Endothelial cell of umbilical vein (primary cell): Measurements from ENCODE around the gene CDX1. TPM values are rescaled to one million over a fixed set of nuclear protein-coding genes. Genes with fewer than 3 reads are reported as not detected.

Source experiments
- BruUV-seq: library from RNA; stranded (reverse); fragments of 400-500 nt; replicated peaks from 2 replicates; lab custom pipeline; 2021; lab: Mats Ljungman, UMichigan
- CTCF ChIA-PET: fragments of 300-600, 350-600 bp; sonication (Branson Sonifier 250); formaldehyde crosslinking; loops from one replicate; lab custom pipeline; 2021; ENCODE audit warnings: antibody characterized with exemption, inconsistent platforms; lab: Charles Lee
- POLR2A ChIA-PET: fragments of 300-600, 350-600 bp; sonication (Branson Sonifier 250); formaldehyde crosslinking; loops from one replicate; lab custom pipeline; 2021; ENCODE audit warnings: antibody characterized with exemption, inconsistent platforms; lab: Charles Lee
- DNase-seq: peaks from one replicate; pipeline ENCODE4 v3.0.0-alpha.2; 2011; ENCODE audit warnings: low read depth, low spot score
- FAIRE-seq: peaks from 2 replicates; lab custom pipeline; 2011; peaks lifted over from hg19 to GRCh38; lab: Jason Lieb, UNC
- H2AFZ ChIP-seq: 2 replicates; pipeline ENCODE4 v1.6.0; 2012; ENCODE audit warnings: low read depth, low read length, control low read depth, inconsistent platforms
- H3K27ac ChIP-seq: 2 replicates; pipeline ENCODE4 v1.5.1; 2011; ENCODE audit warnings: low read depth, mild to moderate bottlenecking, control low read depth, low read length, moderate library complexity; ENCODE audit not compliant: insufficient read depth
- H3K27me3 ChIP-seq, 2 experiments: 2 replicates each; pipeline versions ENCODE4 v1.6.0 to v1.6.1; 2011; ENCODE audit warnings: low read length in 2 of 2, mixed read lengths in 1 of 2; ENCODE audit not compliant: control insufficient read depth in 2 of 2, insufficient read depth in 2 of 2
- H3K36me3 ChIP-seq, 2 experiments: 2 replicates in 1 of 2; 3 replicates in 1 of 2; pipeline ENCODE4 v1.5.1; 2011; ENCODE audit warnings: low read length in 2 of 2, mild to moderate bottlenecking in 1 of 2, moderate library complexity in 1 of 2; ENCODE audit not compliant: control insufficient read depth in 2 of 2, insufficient read depth in 2 of 2; ENCODE audit errors: extremely low read depth in 1 of 2
- H3K4me1 ChIP-seq: 3 replicates; pipeline ENCODE4 v1.5.1; 2011; ENCODE audit warnings: mild to moderate bottlenecking, low read length; ENCODE audit not compliant: control insufficient read depth, insufficient read depth; ENCODE audit errors: extremely low read depth
- H3K4me2 ChIP-seq: 2 replicates; pipeline ENCODE4 v1.6.1; 2011; ENCODE audit warnings: low read length, control low read depth, mixed read lengths; ENCODE audit not compliant: insufficient read depth
- H3K4me3 ChIP-seq, 3 experiments: fragments of 200-600 bp in 1 of 3; sonication (generic), shearing (Covaris generic) in 1 of 3; replicated peaks in 1 of 3; 2 replicates each; pipeline ENCODE4 v1.5.1; 2011 to 2016; ENCODE audit warnings: control low read depth in 3 of 3, low read length in 3 of 3, mild to moderate bottlenecking in 2 of 3, inconsistent platforms in 1 of 3, low read depth in 1 of 3, moderate library complexity in 1 of 3; ENCODE audit not compliant: insufficient read depth in 1 of 3
- H3K79me2 ChIP-seq: 2 replicates; pipeline ENCODE4 v1.6.0; 2012; ENCODE audit warnings: low read length, inconsistent platforms; ENCODE audit not compliant: control insufficient read depth, insufficient read depth
- H3K9ac ChIP-seq: replicated peaks from 2 replicates; pipeline ENCODE3; 2011; ENCODE audit warnings: low read length, control low read depth; ENCODE audit not compliant: insufficient read depth; ENCODE audit errors: extremely low read depth
- H3K9me1 ChIP-seq: replicated peaks from 3 replicates; pipeline ENCODE4 v1.6.0; 2011; ENCODE audit warnings: mild to moderate bottlenecking, low read length; ENCODE audit not compliant: control insufficient read depth, insufficient read depth; ENCODE audit errors: extremely low read depth
- H3K9me3 ChIP-seq: replicated peaks from 2 replicates; pipeline ENCODE4 v1.5.1; 2012; ENCODE audit warnings: low read length, inconsistent platforms; ENCODE audit not compliant: control insufficient read depth, insufficient read depth
- H4K20me1 ChIP-seq: replicated peaks from 2 replicates; pipeline ENCODE3; 2011; ENCODE audit warnings: mild to moderate bottlenecking, low read length; ENCODE audit not compliant: control insufficient read depth, insufficient read depth; ENCODE audit errors: extremely low read depth
- CTCF ChIP-seq, 2 donors: IDR thresholded peaks; 1 replicate in 1 of 2; 2 replicates in 1 of 2; pipeline ENCODE4 v1.5.1; 2011; ENCODE audit warnings: low read length in 2 of 2, mild to moderate bottlenecking in 2 of 2, moderate library complexity in 2 of 2, control low read depth in 1 of 2, inconsistent platforms in 1 of 2, low read depth in 1 of 2; ENCODE audit not compliant: insufficient read depth in 1 of 2; ENCODE audit errors: extremely low read depth in 1 of 2
- EZH2 ChIP-seq: IDR thresholded peaks from 2 replicates; pipeline ENCODE4 v1.6.1; 2012; ENCODE audit warnings: borderline replicate concordance, low read depth, mild to moderate bottlenecking, moderate library complexity, low read length, inconsistent platforms; ENCODE audit not compliant: severe bottlenecking
- FOS ChIP-seq: IDR thresholded peaks from 2 replicates; pipeline ENCODE4 v1.6.1; 2011; ENCODE audit warnings: mild to moderate bottlenecking, low read length, moderate library complexity, borderline replicate concordance; ENCODE audit not compliant: insufficient read depth
- GATA2 ChIP-seq: IDR thresholded peaks from 2 replicates; pipeline ENCODE4 v1.7.0; 2011; ENCODE audit warnings: low read depth, mild to moderate bottlenecking, moderate library complexity, mixed read lengths, low read length; ENCODE audit not compliant: insufficient read length, insufficient read depth
- JUN ChIP-seq: IDR thresholded peaks from 2 replicates; pipeline ENCODE4 v1.6.1; 2011; ENCODE audit warnings: borderline replicate concordance, low read depth; ENCODE audit not compliant: insufficient read length, insufficient read depth
- MAX ChIP-seq: IDR thresholded peaks from 2 replicates; pipeline ENCODE4 v1.6.1; 2011; ENCODE audit not compliant: insufficient read depth, insufficient read length
- MYC ChIP-seq: IDR thresholded peaks from one replicate; pipeline ENCODE4 v1.6.1; 2011; ENCODE audit warnings: mild to moderate bottlenecking, low read depth, low read length
- POLR2A ChIP-seq: IDR thresholded peaks from 2 replicates; pipeline ENCODE4 v1.6.1; 2012; ENCODE audit warnings: low read depth, mild to moderate bottlenecking, control low read depth, low read length
- POLR2AphosphoS5 ChIP-seq: IDR thresholded peaks from 2 replicates; pipeline ENCODE4 v1.6.1; 2012; ENCODE audit warnings: low read depth, mild to moderate bottlenecking, control low read depth, low read length, moderate library complexity; ENCODE audit not compliant: insufficient read depth
- dilution Hi-C: fragments of 300-500 bp; cut with MboI; formaldehyde crosslinking; loops from one replicate; pipeline ENCODE4 v1.15.0; 2019; ENCODE audit warnings: low sequenced_read_pairs; ENCODE audit not compliant: extremely low pct_ligation_motif_present
- intact Hi-C: fragments of 100-400 bp; cut with micrococcal nuclease; formaldehyde crosslinking; loops from one replicate; pipeline ENCODE4 v1.10.0; 2022
- polyA plus RNA-seq, 4 experiments: library from polyadenylated mRNA; depleted of rRNA in 3 of 4; stranded (reverse) in 3 of 4; unstranded in 1 of 4; fragments of >200 nt; gene quantifications; 2 replicates each; pipeline versions ENCODE4 v1.2.1 to v1.2.3, GENCODE V29; 2011 to 2012; ENCODE audit warnings: missing spikeins in 1 of 4
- total RNA-seq: library from RNA; stranded (reverse); gene quantifications from 2 replicates; pipeline ENCODE4 v1.2.3, GENCODE V29; 2021

Gene CDX1
- total and polyA plus RNA-seq, 2 donors (not counting 3 experiments of a cell fraction or from before 2014, with no cell fraction given): not detected

- Histone ChIP-seq H3K27me3 (peaks cover 0 to 6% of the 10 kb centered on the region in 2 experiments), H3K4me1 (peaks cover 14% of the 10 kb centered on the region), H3K9ac (no peak overlapping the region), H3K9me1 (no peaks in the 10 kb centered on the region), H2AFZ (no peak overlapping the region), H3K27ac (no peak overlapping the region), H3K4me2 (no peak overlapping the region), H3K36me3 (no peaks in the 10 kb centered on the region), H3K79me2 (no peaks in the 10 kb centered on the region), H3K4me3 (no peak overlapping the region), H4K20me1 (no peaks in the 10 kb centered on the region), H3K9me3 (no peaks in the 10 kb centered on the region)
- intact Hi-C loops: loop anchor here (1.0 to 5.0 kb wide), 8 partner anchors 25 to 306 kb away; partner anchors contain the start of genes HMGXB3, PDGFRB and TIGD6
- DNase-seq: no peak
- ChIA-PET POLR2A (no interaction called here), CTCF (interaction anchor here (1.4 to 4.4 kb wide), 5 partner anchors 19 to 88 kb away, joined by 3 to 36 read pairs (median 5); partner anchors contain the start of gene PDGFRB)
- TF ChIP-seq POLR2AphosphoS5 (no peak), EZH2 (no peak), MAX (no peak), POLR2A (no peak), MYC (no peak), JUN (no peak), CTCF (IDR thresholded peaks at IDR 0.05; ENCODE audit: extremely low read depth in 1 of 2, insufficient read depth in 1 of 2, low read depth in 1 of 2, low read length in 2 of 2) (no peak), FOS (no peak), GATA2 (no peak)
- dilution Hi-C loops: no loop called here
- BruUV-seq: no TSS peak
- FAIRE-seq: no peak
Measured at GRCh38 chr5:150130493-150130922, 36.1 kb upstream of the CDX1 start.
